Fibroblast of lung (primary cell): ENCODE measurements around the gene DNAH14.

Experiments
- EZH2 ChIP-seq: IDR thresholded peaks from 2 replicates; pipeline ENCODE4 v1.5.1; 2012; ENCODE audit warnings: low read length, control low read depth, mild to moderate bottlenecking; ENCODE audit errors: missing control alignments
- TF ChIP-seq, protein P1 (sequence below), 2 donors: IDR thresholded peaks in 1 of 2; conservative IDR thresholded peaks in 1 of 2; 1 replicate in 1 of 2; 2 replicates in 1 of 2; pipeline ENCODE4 v1.5.1; 2011 to 2012; ENCODE audit warnings: low read length in 2 of 2, control low read depth in 1 of 2, inconsistent platforms in 1 of 2, low read depth in 1 of 2, mild to moderate bottlenecking in 1 of 2

DNA sequence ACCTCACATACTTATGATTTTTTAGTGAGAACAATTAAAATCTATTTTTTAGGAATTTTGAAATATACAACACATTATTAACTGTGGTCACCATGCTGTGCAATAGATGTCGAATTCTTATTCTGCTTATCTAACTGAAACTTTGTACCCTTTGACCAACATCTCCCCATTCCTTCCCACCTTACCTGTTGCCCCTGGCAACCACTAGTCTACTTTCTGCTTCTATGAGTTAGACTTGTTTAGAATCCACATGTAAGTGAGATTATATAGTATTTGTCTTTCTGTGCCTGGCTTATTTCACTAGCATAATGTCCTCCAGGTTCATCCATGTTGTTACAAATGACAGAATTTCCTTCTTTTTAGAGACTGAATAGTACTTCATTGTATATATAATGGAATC is 330.1 kb downstream of the DNAH14 start:
- TF ChIP-seq, protein P1, sequence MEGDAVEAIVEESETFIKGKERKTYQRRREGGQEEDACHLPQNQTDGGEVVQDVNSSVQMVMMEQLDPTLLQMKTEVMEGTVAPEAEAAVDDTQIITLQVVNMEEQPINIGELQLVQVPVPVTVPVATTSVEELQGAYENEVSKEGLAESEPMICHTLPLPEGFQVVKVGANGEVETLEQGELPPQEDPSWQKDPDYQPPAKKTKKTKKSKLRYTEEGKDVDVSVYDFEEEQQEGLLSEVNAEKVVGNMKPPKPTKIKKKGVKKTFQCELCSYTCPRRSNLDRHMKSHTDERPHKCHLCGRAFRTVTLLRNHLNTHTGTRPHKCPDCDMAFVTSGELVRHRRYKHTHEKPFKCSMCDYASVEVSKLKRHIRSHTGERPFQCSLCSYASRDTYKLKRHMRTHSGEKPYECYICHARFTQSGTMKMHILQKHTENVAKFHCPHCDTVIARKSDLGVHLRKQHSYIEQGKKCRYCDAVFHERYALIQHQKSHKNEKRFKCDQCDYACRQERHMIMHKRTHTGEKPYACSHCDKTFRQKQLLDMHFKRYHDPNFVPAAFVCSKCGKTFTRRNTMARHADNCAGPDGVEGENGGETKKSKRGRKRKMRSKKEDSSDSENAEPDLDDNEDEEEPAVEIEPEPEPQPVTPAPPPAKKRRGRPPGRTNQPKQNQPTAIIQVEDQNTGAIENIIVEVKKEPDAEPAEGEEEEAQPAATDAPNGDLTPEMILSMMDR (conservative IDR thresholded peaks at IDR 0.05 in 1 of 2, IDR thresholded peaks at IDR 0.05 in 1 of 2; ENCODE audit: low read depth in 1 of 2, low read length in 2 of 2): no peak
- TF ChIP-seq EZH2: no peak
